ENCODE data around the gene LRSAM1.
A peak's percentile ranks its signal among the peaks of the same experiment; 100 is the strongest.

The LRSAM1 gene

GRCh38 chr9:127450830-127451607 lies at the start of gene LRSAM1, which contains the start of gene RPL12:
LRSAM1 (plus strand) TSS chr9:127451510; CDS start chr9:127454528, 3,018 bp downstream.
RPL12 (minus strand) TSS chr9:127451406; CDS start chr9:127451317, 89 bp downstream.
- no peak for TF ChIP-seq CTCF (conservative IDR thresholded peaks at IDR 0.05; ENCODE audit: low read depth, low read length)
- DNase-seq (ENCODE audit: low read depth), result peak; percentile 69
- peak within 1 kb of the TSS; percentile 98 for H3K4me3 ChIP-seq (ENCODE audit: low read length)

GRCh38 chr9:127402401-127403090 lies 48.8 kb upstream of the LRSAM1 start:
- H3K4me3 ChIP-seq (ENCODE audit: low read length), result no peak overlapping the region
- no peak for TF ChIP-seq CTCF (conservative IDR thresholded peaks at IDR 0.05; ENCODE audit: low read depth, low read length)
- DNase-seq (ENCODE audit: low read depth), result no peak

GRCh38 chr9:127403507-127404192 lies 47.7 kb upstream of the LRSAM1 start:
- no peak overlapping the region for H3K4me3 ChIP-seq (ENCODE audit: low read length)
- no peak for DNase-seq (ENCODE audit: low read depth)
- TF ChIP-seq CTCF (conservative IDR thresholded peaks at IDR 0.05; ENCODE audit: low read depth, low read length), result no peak

GRCh38 chr9:127404631-127405030 lies 46.7 kb upstream of the LRSAM1 start:
- no peak for DNase-seq (ENCODE audit: low read depth)
- no peak overlapping the region for H3K4me3 ChIP-seq (ENCODE audit: low read length)

GRCh38 chr9:127405344-127406125 lies 45.8 kb upstream of the LRSAM1 start:
- H3K4me3 ChIP-seq (ENCODE audit: low read length), result no peak overlapping the region
- TF ChIP-seq CTCF (conservative IDR thresholded peaks at IDR 0.05; ENCODE audit: low read depth, low read length), result no peak
- no peak for DNase-seq (ENCODE audit: low read depth)

More at GRCh38 chr9:127404631-127405030, 46.7 kb upstream of the LRSAM1 start:
- no peak for TF ChIP-seq CTCF (conservative IDR thresholded peaks at IDR 0.05; ENCODE audit: low read depth, low read length)

GRCh38 chr9:127406799-127407491 lies 44.4 kb upstream of the LRSAM1 start:
- H3K4me3 ChIP-seq (ENCODE audit: low read length), result no peak overlapping the region
- TF ChIP-seq CTCF (conservative IDR thresholded peaks at IDR 0.05; ENCODE audit: low read depth, low read length), result no peak
- DNase-seq (ENCODE audit: low read depth), result no peak

Measured in retinal pigment epithelial cell (primary cell).